ENCODE measurements around the gene RNPEPL1.
"Not testable (repeated sequence)": the region's sequence is repeated elsewhere in the genome, so short reads cannot be mapped to it uniquely, and the experiment has no call there.

The RNPEPL1 gene

GRCh38 chr2:240567872-240568677 is at the start of gene RNPEPL1:
Gene RNPEPL1 (plus strand): TSS chr2:240568484. CDS start chr2:240568587, 103 bp downstream.
- DNase-seq (ENCODE audit: low read depth) = no peak
- in situ Hi-C loops (cut with HindIII; ENCODE audit: low sequenced_read_pairs) = no loop called here

GRCh38 chr2:240518981-240519380 is 49.3 kb upstream of the RNPEPL1 start:
- H3K4me3 ChIP-seq (ENCODE audit: low read depth, low read length) = no peak overlapping the region
- no peak for DNase-seq (ENCODE audit: low read depth)
- in situ Hi-C loops (cut with HindIII; ENCODE audit: low sequenced_read_pairs) = no loop called here
- no peak for TF ChIP-seq CTCF (IDR thresholded peaks at IDR 0.05; ENCODE audit: low read depth, low read length, missing control alignments)

More at GRCh38 chr2:240567872-240568677, at the start of gene RNPEPL1:
- H3K4me3 ChIP-seq (ENCODE audit: low read depth, low read length) = peak within 1 kb of the TSS; percentile 61
- TF ChIP-seq CTCF (IDR thresholded peaks at IDR 0.05; ENCODE audit: low read depth, low read length, missing control alignments) = peak; percentile 7

GRCh38 chr2:240519396-240520129 is 48.7 kb upstream of the RNPEPL1 start:
- H3K4me3 ChIP-seq (ENCODE audit: low read depth, low read length) = no peak overlapping the region
- no peak for TF ChIP-seq CTCF (IDR thresholded peaks at IDR 0.05; ENCODE audit: low read depth, low read length, missing control alignments)
- no peak for DNase-seq (ENCODE audit: low read depth)
- in situ Hi-C loops (cut with HindIII; ENCODE audit: low sequenced_read_pairs) = no loop called here

GRCh38 chr2:240520130-240520973 is 47.9 kb upstream of the RNPEPL1 start:
- no peak for DNase-seq (ENCODE audit: low read depth)
- H3K4me3 ChIP-seq (ENCODE audit: low read depth, low read length) = no peak overlapping the region
- in situ Hi-C loops (cut with HindIII; ENCODE audit: low sequenced_read_pairs) = no loop called here
- no peak for TF ChIP-seq CTCF (IDR thresholded peaks at IDR 0.05; ENCODE audit: low read depth, low read length, missing control alignments)

- no peak overlapping the region for H3K4me3 ChIP-seq (ENCODE audit: low read depth, low read length)
- no peak for DNase-seq (ENCODE audit: low read depth)
- in situ Hi-C loops (cut with HindIII; ENCODE audit: low sequenced_read_pairs) = no loop called here
- no peak for TF ChIP-seq CTCF (IDR thresholded peaks at IDR 0.05; ENCODE audit: low read depth, low read length, missing control alignments)
Measured at GRCh38 chr2:240520974-240521350, 47.3 kb upstream of the RNPEPL1 start.

- H3K4me3 ChIP-seq (ENCODE audit: low read depth, low read length); DNase-seq (ENCODE audit: low read depth); in situ Hi-C loops (cut with HindIII; ENCODE audit: low sequenced_read_pairs): not testable (repeated sequence)
Measured at GRCh38 chr2:240521885-240522284, 46.4 kb upstream of the RNPEPL1 start.
